ENCODE results near the gene OR10H1.

The OR10H1 gene, protein sequence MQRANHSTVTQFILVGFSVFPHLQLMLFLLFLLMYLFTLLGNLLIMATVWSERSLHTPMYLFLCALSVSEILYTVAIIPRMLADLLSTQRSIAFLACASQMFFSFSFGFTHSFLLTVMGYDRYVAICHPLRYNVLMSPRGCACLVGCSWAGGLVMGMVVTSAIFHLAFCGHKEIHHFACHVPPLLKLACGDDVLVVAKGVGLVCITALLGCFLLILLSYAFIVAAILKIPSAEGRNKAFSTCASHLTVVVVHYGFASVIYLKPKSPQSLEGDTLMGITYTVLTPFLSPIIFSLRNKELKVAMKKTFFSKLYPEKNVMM

DNA sequence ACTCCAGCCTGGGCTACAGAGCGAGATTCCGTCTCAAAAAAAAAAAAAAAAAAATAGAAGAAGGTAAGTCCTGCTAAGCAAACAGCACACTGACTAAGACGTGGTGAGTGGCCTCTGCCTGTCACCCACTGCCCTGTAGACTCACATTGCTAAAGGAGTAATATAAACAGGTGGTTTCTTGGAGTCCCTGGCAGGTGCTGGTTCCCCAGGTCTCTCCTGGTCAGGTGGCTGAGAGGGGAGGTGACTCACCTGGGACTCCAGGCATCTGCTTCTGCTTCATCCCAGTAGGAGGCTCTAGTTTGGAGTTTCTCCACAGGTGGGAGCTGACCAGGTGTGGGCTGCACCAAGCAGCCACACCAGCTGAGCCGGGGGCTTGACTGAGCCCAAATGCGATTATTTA, at the start of gene OR10H1:
Gene OR10H1 (minus strand): TSS at position 359 of the 400 bp plus-strand sequence. CDS start 7,627 bp downstream, outside the sequence.
- Histone ChIP-seq H3K27me3 (ENCODE audit: low read length) (no peaks in the 10 kb centered on the region), H3K79me2 (ENCODE audit: insufficient read depth, low read length) (no peaks in the 10 kb centered on the region), H3K4me3 (ENCODE audit: insufficient read depth, low read length, poor library complexity, severe bottlenecking) (no peak within 1 kb of the TSS), H3K36me3 (ENCODE audit: low read length) (no peaks in the 10 kb centered on the region), H3K9ac (ENCODE audit: low read length) (no peak within 1 kb of the TSS), H3K9me2 (replicated peaks; ENCODE audit: insufficient read depth, low read length) (no peaks in the 10 kb centered on the region), H2AFZ (ENCODE audit: low read depth, low read length, severe bottlenecking) (no peak within 1 kb of the TSS), H4K20me1 (ENCODE audit: low read depth, low read length) (no peaks in the 10 kb centered on the region), H3F3A (ENCODE audit: insufficient read depth) (no peaks in the 10 kb centered on the region), H3K4me2 (ENCODE audit: low read depth, low read length, poor library complexity, severe bottlenecking) (no peak within 1 kb of the TSS), H3K9me3 (ENCODE audit: insufficient read depth, low read length) (no peaks in the 10 kb centered on the region), H3K27ac (ENCODE audit: low read depth, low read length) (no peak within 1 kb of the TSS)
- TF ChIP-seq, protein P1, sequence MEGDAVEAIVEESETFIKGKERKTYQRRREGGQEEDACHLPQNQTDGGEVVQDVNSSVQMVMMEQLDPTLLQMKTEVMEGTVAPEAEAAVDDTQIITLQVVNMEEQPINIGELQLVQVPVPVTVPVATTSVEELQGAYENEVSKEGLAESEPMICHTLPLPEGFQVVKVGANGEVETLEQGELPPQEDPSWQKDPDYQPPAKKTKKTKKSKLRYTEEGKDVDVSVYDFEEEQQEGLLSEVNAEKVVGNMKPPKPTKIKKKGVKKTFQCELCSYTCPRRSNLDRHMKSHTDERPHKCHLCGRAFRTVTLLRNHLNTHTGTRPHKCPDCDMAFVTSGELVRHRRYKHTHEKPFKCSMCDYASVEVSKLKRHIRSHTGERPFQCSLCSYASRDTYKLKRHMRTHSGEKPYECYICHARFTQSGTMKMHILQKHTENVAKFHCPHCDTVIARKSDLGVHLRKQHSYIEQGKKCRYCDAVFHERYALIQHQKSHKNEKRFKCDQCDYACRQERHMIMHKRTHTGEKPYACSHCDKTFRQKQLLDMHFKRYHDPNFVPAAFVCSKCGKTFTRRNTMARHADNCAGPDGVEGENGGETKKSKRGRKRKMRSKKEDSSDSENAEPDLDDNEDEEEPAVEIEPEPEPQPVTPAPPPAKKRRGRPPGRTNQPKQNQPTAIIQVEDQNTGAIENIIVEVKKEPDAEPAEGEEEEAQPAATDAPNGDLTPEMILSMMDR (IDR thresholded peaks at IDR 0.05; ENCODE audit: insufficient read depth, low read length, poor library complexity, severe bottlenecking): no peak
- no peak for TF ChIP-seq EZH2phosphoT487 (conservative IDR thresholded peaks at IDR 0.05; ENCODE audit: low read length)

DNA sequence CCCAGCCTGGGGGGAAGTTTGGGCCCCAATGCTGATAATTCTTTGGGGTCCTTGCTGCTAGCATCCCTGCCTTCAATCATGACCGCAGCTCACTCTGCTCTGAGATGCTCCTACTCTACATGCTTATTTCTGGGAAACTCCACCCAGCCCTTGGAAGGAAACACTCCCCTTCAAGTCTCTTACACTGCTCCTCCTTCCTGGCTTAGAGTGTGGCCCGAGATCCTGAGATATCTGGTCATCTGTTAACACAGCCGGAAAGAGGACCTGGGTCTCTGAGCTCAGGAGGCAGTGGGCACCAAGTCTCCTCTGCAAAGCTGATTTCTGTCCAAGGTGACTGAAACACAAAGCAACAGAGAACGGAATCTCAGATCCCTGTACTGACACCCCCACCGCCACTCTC, 49.4 kb upstream of the OR10H1 start:
- no peak overlapping the region for H3K27ac ChIP-seq (ENCODE audit: low read depth, low read length)
- no peaks in the 10 kb centered on the region for H3K79me2 ChIP-seq (ENCODE audit: insufficient read depth, low read length)
- H4K20me1 ChIP-seq (ENCODE audit: low read depth, low read length): no peaks in the 10 kb centered on the region
- H3K4me3 ChIP-seq (ENCODE audit: insufficient read depth, low read length, poor library complexity, severe bottlenecking): no peak overlapping the region
- H3K9me3 ChIP-seq (ENCODE audit: insufficient read depth, low read length): no peaks in the 10 kb centered on the region
- no peak overlapping the region for H2AFZ ChIP-seq (ENCODE audit: low read depth, low read length, severe bottlenecking)
- H3F3A ChIP-seq (ENCODE audit: insufficient read depth): no peaks in the 10 kb centered on the region
- H3K36me3 ChIP-seq (ENCODE audit: low read length): no peaks in the 10 kb centered on the region
- TF ChIP-seq, protein P1 (IDR thresholded peaks at IDR 0.05; ENCODE audit: insufficient read depth, low read length, poor library complexity, severe bottlenecking): no peak
- TF ChIP-seq EZH2phosphoT487 (conservative IDR thresholded peaks at IDR 0.05; ENCODE audit: low read length): no peak
- H3K9me2 ChIP-seq (replicated peaks; ENCODE audit: insufficient read depth, low read length): no peaks in the 10 kb centered on the region
- H3K9ac ChIP-seq (ENCODE audit: low read length): no peak overlapping the region
- no peaks in the 10 kb centered on the region for H3K27me3 ChIP-seq (ENCODE audit: low read length)
- no peak overlapping the region for H3K4me2 ChIP-seq (ENCODE audit: low read depth, low read length, poor library complexity, severe bottlenecking)

DNA sequence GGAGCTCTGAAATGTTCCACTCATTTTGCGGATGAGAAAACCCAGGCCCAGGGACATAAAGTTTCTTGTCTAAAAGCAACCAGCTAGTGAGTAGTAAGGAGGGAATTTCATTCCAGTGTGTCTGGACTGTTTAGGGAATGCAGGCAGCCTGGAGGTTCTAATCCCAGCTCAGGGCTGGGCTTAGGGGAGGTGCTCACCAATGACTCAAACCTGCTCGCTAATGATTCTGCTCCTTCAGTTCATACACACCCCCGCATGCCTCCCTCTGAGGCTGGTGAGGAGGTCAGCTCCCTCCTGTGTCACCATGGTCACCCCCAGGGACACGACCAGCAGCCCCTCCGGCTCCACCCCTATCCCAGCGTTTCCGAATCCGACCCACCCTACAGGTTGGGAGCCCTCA, 47.8 kb upstream of the OR10H1 start:
- Histone ChIP-seq H3K27me3 (ENCODE audit: low read length) (no peaks in the 10 kb centered on the region), H3K9me3 (ENCODE audit: insufficient read depth, low read length) (no peaks in the 10 kb centered on the region), H3K4me3 (ENCODE audit: insufficient read depth, low read length, poor library complexity, severe bottlenecking) (no peak overlapping the region)

More for the DNA sequence above, 47.8 kb upstream of the OR10H1 start:
- H3K27ac ChIP-seq (ENCODE audit: low read depth, low read length): no peak overlapping the region
- no peaks in the 10 kb centered on the region for H3K9me2 ChIP-seq (replicated peaks; ENCODE audit: insufficient read depth, low read length)
- TF ChIP-seq EZH2phosphoT487 (conservative IDR thresholded peaks at IDR 0.05; ENCODE audit: low read length): no peak
- TF ChIP-seq, protein P1 (IDR thresholded peaks at IDR 0.05; ENCODE audit: insufficient read depth, low read length, poor library complexity, severe bottlenecking): no peak
- H3F3A ChIP-seq (ENCODE audit: insufficient read depth): no peaks in the 10 kb centered on the region
- no peaks in the 10 kb centered on the region for H3K79me2 ChIP-seq (ENCODE audit: insufficient read depth, low read length)
- H2AFZ ChIP-seq (ENCODE audit: low read depth, low read length, severe bottlenecking): no peak overlapping the region
- H3K9ac ChIP-seq (ENCODE audit: low read length): no peak overlapping the region
- no peaks in the 10 kb centered on the region for H3K36me3 ChIP-seq (ENCODE audit: low read length)
- H4K20me1 ChIP-seq (ENCODE audit: low read depth, low read length): no peaks in the 10 kb centered on the region
- no peak overlapping the region for H3K4me2 ChIP-seq (ENCODE audit: low read depth, low read length, poor library complexity, severe bottlenecking)
